Measurements from ENCODE around the gene EPHA8.

The EPHA8 gene

GRCh38 chr1:22556391-22557104 lies 6.7 kb upstream of the EPHA8 start:
- in situ Hi-C loops (cut with HindIII; ENCODE audit: low pct_unique_long_range_greater_than_20kb, low sequenced_read_pairs): no loop called here
- DNase-seq (ENCODE audit: low read depth in 1 of 2, low spot score in 1 of 2): no peak
- TF ChIP-seq JUND (IDR thresholded peaks at IDR 0.05; ENCODE audit: low read depth): no peak

- peak in 1 of 2 experiments; percentile 35 for DNase-seq (ENCODE audit: low read depth in 1 of 2, low spot score in 1 of 2)
- in situ Hi-C loops (cut with HindIII; ENCODE audit: low pct_unique_long_range_greater_than_20kb, low sequenced_read_pairs): no loop called here
These were observed 5.8 kb upstream of the EPHA8 start for GRCh38 chr1:22557341-22557950.

DNA sequence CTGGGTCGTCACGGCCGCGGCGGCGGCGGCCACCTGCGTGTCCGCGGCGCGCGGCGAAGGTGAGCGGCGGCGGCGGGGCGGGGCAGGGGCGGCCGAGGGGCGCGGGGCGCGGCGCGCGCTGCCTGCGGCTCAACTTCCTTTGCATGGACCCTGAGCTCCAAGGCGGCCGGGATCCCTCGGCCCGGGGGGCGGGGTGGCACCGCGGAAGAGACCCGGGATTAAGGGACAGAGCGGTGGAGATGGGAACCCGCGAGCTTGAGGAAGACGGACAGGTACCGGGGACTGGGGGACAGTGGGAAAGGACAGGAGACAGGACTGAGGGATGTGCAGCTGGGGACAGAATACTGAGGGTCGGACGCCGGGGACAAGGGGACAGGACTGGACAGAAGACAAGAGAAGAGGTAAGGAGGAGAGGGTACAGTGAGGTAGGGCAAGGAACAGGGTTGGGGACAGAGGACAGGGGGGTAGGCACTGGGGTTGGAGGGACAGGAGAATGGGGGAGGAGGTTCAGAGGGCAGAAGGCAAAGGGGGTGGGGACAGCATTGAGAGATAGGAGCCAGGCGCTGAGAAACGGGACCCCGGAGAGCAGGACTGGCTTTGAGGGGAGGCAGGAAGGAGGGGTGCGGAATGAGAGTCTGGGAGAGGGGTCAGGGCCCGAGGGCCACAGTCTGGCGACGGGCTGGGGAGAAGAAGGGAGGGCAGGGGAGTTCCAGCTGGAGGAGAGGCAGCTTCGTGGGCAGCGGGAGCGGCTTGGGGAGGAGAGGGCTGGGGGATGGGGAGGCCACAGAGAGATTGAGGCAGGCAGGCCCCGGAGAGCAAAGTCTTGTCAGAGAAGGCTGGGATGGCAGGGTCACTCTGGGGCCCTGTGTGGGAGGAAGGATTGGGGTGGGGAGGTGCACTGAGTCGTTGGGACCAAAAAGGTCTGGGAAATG lies 648 bp downstream of the EPHA8 start:
- TF ChIP-seq JUND (IDR thresholded peaks at IDR 0.05; ENCODE audit: low read depth): no peak
- DNase-seq (ENCODE audit: low read depth in 1 of 2, low spot score in 1 of 2): no peak
- in situ Hi-C loops (cut with HindIII; ENCODE audit: low pct_unique_long_range_greater_than_20kb, low sequenced_read_pairs): no loop called here

More at GRCh38 chr1:22557341-22557950, 5.8 kb upstream of the EPHA8 start:
- TF ChIP-seq JUND (IDR thresholded peaks at IDR 0.05; ENCODE audit: low read depth): no peak

- DNase-seq (ENCODE audit: low read depth in 1 of 2, low spot score in 1 of 2): no peak
- in situ Hi-C loops (cut with HindIII; ENCODE audit: low pct_unique_long_range_greater_than_20kb, low sequenced_read_pairs): no loop called here
- no peak for TF ChIP-seq JUND (IDR thresholded peaks at IDR 0.05; ENCODE audit: low read depth)
These were observed 2.9 kb downstream of the EPHA8 start for GRCh38 chr1:22566161-22566560.

- TF ChIP-seq JUND (IDR thresholded peaks at IDR 0.05; ENCODE audit: low read depth): no peak
- in situ Hi-C loops (cut with HindIII; ENCODE audit: low pct_unique_long_range_greater_than_20kb, low sequenced_read_pairs): no loop called here
- DNase-seq (ENCODE audit: low read depth in 1 of 2, low spot score in 1 of 2): no peak
These were observed 3.9 kb downstream of the EPHA8 start for GRCh38 chr1:22567197-22567596.

DNA sequence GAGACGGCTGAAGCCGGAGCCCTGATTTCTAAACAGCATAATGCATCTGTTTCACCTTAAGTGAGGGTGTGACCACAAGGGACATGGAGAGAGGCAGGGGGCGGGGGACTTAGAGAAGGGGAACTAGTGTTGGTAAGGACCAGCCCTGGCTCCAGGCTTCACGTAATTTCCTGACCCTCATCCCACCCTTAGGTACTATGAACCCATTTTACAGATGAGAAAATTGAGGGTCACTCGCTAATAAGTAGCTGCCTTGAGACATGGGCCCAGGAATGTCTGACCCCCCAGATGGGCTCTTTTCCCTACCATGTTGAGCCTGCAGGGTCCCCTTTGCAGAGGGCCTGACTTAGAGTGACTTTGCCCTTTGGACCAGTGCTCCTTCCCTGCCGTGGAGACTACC lies 4.7 kb downstream of the EPHA8 start:
- DNase-seq (ENCODE audit: low read depth in 1 of 2, low spot score in 1 of 2): no peak
- no peak for TF ChIP-seq JUND (IDR thresholded peaks at IDR 0.05; ENCODE audit: low read depth)
- in situ Hi-C loops (cut with HindIII; ENCODE audit: low pct_unique_long_range_greater_than_20kb, low sequenced_read_pairs): no loop called here

DNA sequence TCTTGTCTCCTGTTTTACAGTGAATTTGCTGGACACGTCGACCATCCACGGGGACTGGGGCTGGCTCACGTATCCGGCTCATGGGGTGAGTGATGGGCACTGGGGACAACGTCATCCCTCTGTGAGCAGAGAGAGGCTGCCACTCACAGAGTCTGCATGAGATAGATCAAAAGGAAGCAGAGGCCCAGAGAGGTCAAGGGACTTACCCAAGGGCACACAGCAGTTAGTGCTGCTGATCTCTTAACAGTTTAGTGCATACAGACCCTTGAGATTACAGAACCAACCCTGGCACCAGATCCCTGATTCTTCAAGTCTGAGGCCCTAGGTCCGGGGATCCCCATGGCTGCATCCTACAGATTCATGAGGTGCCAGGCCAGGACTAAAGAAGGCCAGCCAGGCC lies 6.0 kb downstream of the EPHA8 start:
- DNase-seq (ENCODE audit: low read depth in 1 of 2, low spot score in 1 of 2): no peak
- no peak for TF ChIP-seq JUND (IDR thresholded peaks at IDR 0.05; ENCODE audit: low read depth)
- in situ Hi-C loops (cut with HindIII; ENCODE audit: low pct_unique_long_range_greater_than_20kb, low sequenced_read_pairs): no loop called here

GRCh38 chr1:22570140-22570909 lies 7.0 kb downstream of the EPHA8 start:
- no peak for DNase-seq (ENCODE audit: low read depth in 1 of 2, low spot score in 1 of 2)
- TF ChIP-seq JUND (IDR thresholded peaks at IDR 0.05; ENCODE audit: low read depth): no peak
- in situ Hi-C loops (cut with HindIII; ENCODE audit: low pct_unique_long_range_greater_than_20kb, low sequenced_read_pairs): no loop called here

DNA sequence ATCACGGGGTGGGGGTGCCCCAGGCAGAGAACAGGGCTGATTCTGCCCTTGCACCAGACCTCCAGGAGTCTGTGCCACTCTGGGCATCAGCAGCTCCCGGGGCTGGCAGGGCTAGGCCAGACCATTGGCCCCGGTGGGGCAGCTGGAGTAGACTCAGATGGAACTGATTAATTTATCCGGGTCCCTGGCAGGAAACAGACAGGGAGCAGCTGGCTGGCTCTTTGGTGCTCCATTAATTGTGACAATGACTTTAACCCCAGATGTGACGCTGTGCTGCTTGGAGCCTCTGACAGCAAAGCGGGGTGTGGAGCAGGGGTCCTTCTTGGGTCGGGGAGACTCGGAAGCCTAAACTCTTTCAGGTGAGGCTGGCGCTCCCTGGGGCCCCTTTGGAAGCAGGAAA lies 9.5 kb downstream of the EPHA8 start:
- no peak for TF ChIP-seq JUND (IDR thresholded peaks at IDR 0.05; ENCODE audit: low read depth)

DNA sequence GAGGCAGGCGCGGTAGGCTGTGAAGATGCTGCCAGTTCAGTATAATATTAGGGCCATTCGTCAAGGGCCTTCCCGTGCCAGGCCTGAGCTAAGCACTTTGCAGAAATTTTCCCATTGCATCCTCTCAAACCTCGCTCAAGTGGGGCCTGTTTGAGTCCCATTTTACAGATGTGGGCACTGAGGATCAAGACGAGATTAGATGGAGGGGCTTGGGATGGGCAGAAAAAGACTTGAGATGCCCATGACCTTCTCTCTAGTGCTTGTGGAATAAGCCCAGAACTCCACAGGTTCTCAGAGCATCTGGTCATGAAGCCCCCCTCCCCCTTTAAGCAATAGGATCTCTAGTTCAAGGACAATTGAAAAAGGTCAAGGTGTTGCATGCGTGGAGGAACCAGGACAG lies 9.9 kb downstream of the EPHA8 start:
- no peak for TF ChIP-seq JUND (IDR thresholded peaks at IDR 0.05; ENCODE audit: low read depth)
- DNase-seq (ENCODE audit: low read depth in 1 of 2, low spot score in 1 of 2): no peak
- in situ Hi-C loops (cut with HindIII; ENCODE audit: low pct_unique_long_range_greater_than_20kb, low sequenced_read_pairs): no loop called here

More for the DNA sequence above, 9.5 kb downstream of the EPHA8 start:
- no peak for DNase-seq (ENCODE audit: low read depth in 1 of 2, low spot score in 1 of 2)
- in situ Hi-C loops (cut with HindIII; ENCODE audit: low pct_unique_long_range_greater_than_20kb, low sequenced_read_pairs): no loop called here

GRCh38 chr1:22575532-22576149 lies 12.4 kb downstream of the EPHA8 start:
- in situ Hi-C loops (cut with HindIII; ENCODE audit: low pct_unique_long_range_greater_than_20kb, low sequenced_read_pairs): no loop called here
- TF ChIP-seq JUND (IDR thresholded peaks at IDR 0.05; ENCODE audit: low read depth): no peak
- no peak for DNase-seq (ENCODE audit: low read depth in 1 of 2, low spot score in 1 of 2)

DNA sequence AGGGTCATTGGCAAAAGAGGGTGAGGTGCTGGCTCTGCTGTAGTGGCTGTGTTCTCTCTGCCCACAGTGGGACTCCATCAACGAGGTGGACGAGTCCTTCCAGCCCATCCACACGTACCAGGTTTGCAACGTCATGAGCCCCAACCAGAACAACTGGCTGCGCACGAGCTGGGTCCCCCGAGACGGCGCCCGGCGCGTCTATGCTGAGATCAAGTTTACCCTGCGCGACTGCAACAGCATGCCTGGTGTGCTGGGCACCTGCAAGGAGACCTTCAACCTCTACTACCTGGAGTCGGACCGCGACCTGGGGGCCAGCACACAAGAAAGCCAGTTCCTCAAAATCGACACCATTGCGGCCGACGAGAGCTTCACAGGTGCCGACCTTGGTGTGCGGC lies 12.9 kb downstream of the EPHA8 start:
- in situ Hi-C loops (cut with HindIII; ENCODE audit: low pct_unique_long_range_greater_than_20kb, low sequenced_read_pairs): no loop called here
- no peak for TF ChIP-seq JUND (IDR thresholded peaks at IDR 0.05; ENCODE audit: low read depth)
- DNase-seq (ENCODE audit: low read depth in 1 of 2, low spot score in 1 of 2): no peak
